Nephron (organoid): ENCODE data around the gene FAT1.

Experiments
- H3K27ac Mint-ChIP-seq, 3 experiments: 2 replicates each; pipeline ENCODE4 v1.8.0; 2020; ENCODE audit warnings: mixed read lengths in 3 of 3, mild to moderate bottlenecking in 2 of 3, moderate library complexity in 1 of 3
- H3K27me3 Mint-ChIP-seq: 2 replicates; pipeline ENCODE4 v1.8.0; 2021; ENCODE audit warnings: low read depth, mild to moderate bottlenecking, moderate library complexity, mixed read lengths
- H3K36me3 Mint-ChIP-seq: 2 replicates; pipeline ENCODE4 v1.8.0; 2020; ENCODE audit warnings: low read depth, mixed read lengths
- H3K4me1 Mint-ChIP-seq: 2 replicates; pipeline ENCODE4 v1.8.0; 2020; ENCODE audit warnings: mixed read lengths
- H3K4me3 Mint-ChIP-seq, 3 experiments: 2 replicates each; pipeline ENCODE4 v1.8.0; 2020; ENCODE audit warnings: mild to moderate bottlenecking in 3 of 3, mixed read lengths in 3 of 3, moderate library complexity in 2 of 3
- H3K9me3 Mint-ChIP-seq: 2 replicates; pipeline ENCODE4 v1.8.0; 2020; ENCODE audit warnings: mixed read lengths
- CTCF ChIP-seq, 3 experiments: fragments of 200-600 bp; sonication (generic); IDR thresholded peaks; one replicate each; pipeline ENCODE4 v1.5.0; 2021; ENCODE audit warnings: antibody characterized with exemption in 3 of 3; ENCODE audit not compliant: unreplicated experiment in 3 of 3

Gene FAT1

DNA sequence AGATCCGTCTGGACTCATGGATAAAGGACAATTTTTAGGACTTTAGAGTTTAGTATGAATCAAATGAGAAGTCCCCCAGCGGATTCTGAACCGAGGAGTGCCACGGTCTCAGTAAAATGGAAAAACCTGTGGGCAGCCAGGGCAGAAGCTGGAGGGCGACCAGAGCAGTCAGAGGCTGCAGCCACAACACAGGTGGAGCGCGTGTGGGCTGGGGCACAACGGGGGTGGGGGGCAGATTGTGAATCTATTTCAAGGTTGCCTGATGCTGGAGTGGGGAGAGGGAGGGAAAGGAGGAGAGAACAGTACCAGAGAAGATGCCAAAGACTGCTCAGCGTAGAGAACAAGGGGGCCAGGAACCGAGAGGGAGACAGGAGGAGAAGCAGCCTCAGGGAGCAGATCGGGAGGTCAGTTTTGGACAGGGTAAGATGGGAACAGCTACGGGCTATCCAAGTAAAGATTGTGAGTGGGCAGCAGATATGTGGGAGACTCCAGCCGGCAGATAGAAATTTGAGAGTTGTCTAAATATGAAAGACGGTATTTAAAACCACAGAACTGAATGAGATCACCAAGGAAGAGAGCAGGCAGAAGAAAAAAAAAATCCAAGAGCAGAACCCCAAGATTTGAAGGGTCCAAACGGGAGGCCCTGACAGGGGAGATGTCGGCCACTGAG, 9.5 kb downstream of the FAT1 start:
- peaks cover 29% of the 10 kb centered on the region for H3K9me3 Mint-ChIP-seq
- H3K4me3 Mint-ChIP-seq: no peak overlapping the region
- TF ChIP-seq CTCF (IDR thresholded peaks at IDR 0.05; ENCODE audit: unreplicated experiment in 3 of 3): no peak
- peak overlapping the region; percentile 24 to 41 (median 25) for H3K27ac Mint-ChIP-seq
- H3K4me1 Mint-ChIP-seq: peaks cover 41% of the 10 kb centered on the region
- H3K27me3 Mint-ChIP-seq: no peaks in the 10 kb centered on the region
- H3K36me3 Mint-ChIP-seq: peaks cover 73% of the 10 kb centered on the region

- Mint-ChIP-seq H3K4me3 (no peak overlapping the region), H3K27ac (peak overlapping the region in 1 of 3 experiments; percentile 54), H3K9me3 (peaks cover 23% of the 10 kb centered on the region), H3K27me3 (no peaks in the 10 kb centered on the region), H3K36me3 (peaks cover 81% of the 10 kb centered on the region), H3K4me1 (peaks cover 41% of the 10 kb centered on the region)
- TF ChIP-seq CTCF (IDR thresholded peaks at IDR 0.05; ENCODE audit: unreplicated experiment in 3 of 3): no peak
Observed at GRCh38 chr4:186712690-186713089, 11.0 kb downstream of the FAT1 start.

- peaks cover 13% of the 10 kb centered on the region for H3K9me3 Mint-ChIP-seq
- no peak for TF ChIP-seq CTCF (IDR thresholded peaks at IDR 0.05; ENCODE audit: unreplicated experiment in 3 of 3)
- peaks cover 48% of the 10 kb centered on the region for H3K4me1 Mint-ChIP-seq
- peak overlapping the region in 2 of 3 experiments; percentile 5 to 62 for H3K27ac Mint-ChIP-seq
- no peak overlapping the region for H3K4me3 Mint-ChIP-seq
- peaks cover 84% of the 10 kb centered on the region for H3K36me3 Mint-ChIP-seq
- no peaks in the 10 kb centered on the region for H3K27me3 Mint-ChIP-seq
Observed at GRCh38 chr4:186710521-186711119, 13.0 kb downstream of the FAT1 start.

GRCh38 chr4:186709517-186709916, 14.1 kb downstream of the FAT1 start:
- Mint-ChIP-seq H3K4me3 (no peak overlapping the region), H3K27ac (peak overlapping the region in 1 of 3 experiments; percentile 17), H3K36me3 (peaks cover 77% of the 10 kb centered on the region), H3K9me3 (peaks cover 13% of the 10 kb centered on the region), H3K4me1 (peaks cover 51% of the 10 kb centered on the region), H3K27me3 (no peaks in the 10 kb centered on the region)
- no peak for TF ChIP-seq CTCF (IDR thresholded peaks at IDR 0.05; ENCODE audit: unreplicated experiment in 3 of 3)

GRCh38 chr4:186708554-186708953, 15.1 kb downstream of the FAT1 start:
- H3K4me1 Mint-ChIP-seq: peaks cover 53% of the 10 kb centered on the region
- TF ChIP-seq CTCF (IDR thresholded peaks at IDR 0.05; ENCODE audit: unreplicated experiment in 3 of 3): no peak
- peaks cover 77% of the 10 kb centered on the region for H3K36me3 Mint-ChIP-seq
- H3K4me3 Mint-ChIP-seq: no peak overlapping the region
- H3K9me3 Mint-ChIP-seq: peaks cover 5% of the 10 kb centered on the region
- no peak overlapping the region for H3K27ac Mint-ChIP-seq
- H3K27me3 Mint-ChIP-seq: no peaks in the 10 kb centered on the region

DNA sequence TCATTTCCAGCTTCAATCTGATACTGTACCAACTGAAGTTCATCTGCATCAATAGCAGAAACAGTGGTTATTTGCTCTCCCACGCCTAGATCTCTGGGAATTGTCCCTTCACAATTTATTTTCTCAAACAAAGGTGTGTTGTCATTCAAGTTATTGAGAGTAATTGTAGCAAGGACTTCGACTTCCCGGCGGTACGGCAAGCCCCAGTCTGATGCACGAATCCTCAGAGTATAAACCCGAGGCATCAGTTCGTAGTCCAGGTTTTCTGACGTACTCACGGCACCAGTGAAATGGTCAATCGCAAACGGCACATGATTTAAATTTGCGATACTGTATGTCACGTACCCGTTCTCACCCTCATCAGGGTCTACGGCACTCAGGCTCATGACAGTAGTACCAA, 15.7 kb downstream of the FAT1 start:
- no peaks in the 10 kb centered on the region for H3K27me3 Mint-ChIP-seq
- H3K27ac Mint-ChIP-seq: no peak overlapping the region
- no peak overlapping the region for H3K4me3 Mint-ChIP-seq
- no peak for TF ChIP-seq CTCF (IDR thresholded peaks at IDR 0.05; ENCODE audit: unreplicated experiment in 3 of 3)
- H3K4me1 Mint-ChIP-seq: peaks cover 56% of the 10 kb centered on the region
- peaks cover 1% of the 10 kb centered on the region for H3K9me3 Mint-ChIP-seq
- H3K36me3 Mint-ChIP-seq: peaks cover 73% of the 10 kb centered on the region
